AG04449 (cell line): ENCODE measurements around the gene SNAI1.
A peak's percentile ranks its signal among the peaks of the same experiment; 100 is the strongest.
"Not testable (repeated sequence)": the region's sequence is repeated elsewhere in the genome, so short reads cannot be mapped to it uniquely, and the experiment has no call there.

Experiments used
- CTCF ChIA-PET: fragments of 350-600 bp; formaldehyde crosslinking; extraction: SDS; loops from one replicate; lab custom pipeline; 2021; ENCODE audit warnings: antibody characterized with exemption; lab: Yijun Ruan, JAX
- POLR2A ChIA-PET: fragments of 400-600, 350-600 bp; formaldehyde crosslinking; extraction: SDS; loops from one replicate; lab custom pipeline; 2020; ENCODE audit warnings: antibody characterized with exemption, inconsistent platforms; lab: Yijun Ruan, JAX
- DNase-seq: peaks from one replicate; pipeline ENCODE4 v3.0.0-alpha.2; 2010; ENCODE audit warnings: low read depth, low spot score
- H3K4me3 ChIP-seq: 2 replicates; pipeline ENCODE4 v1.5.1; 2011; ENCODE audit warnings: low read depth, mild to moderate bottlenecking, control low read depth, low read length
- TF ChIP-seq, protein P1 (sequence below): IDR thresholded peaks from one replicate; pipeline ENCODE4 v1.5.1; 2011; ENCODE audit warnings: mild to moderate bottlenecking, moderate library complexity, low read length, control low read depth, inconsistent platforms; ENCODE audit not compliant: insufficient read depth; ENCODE audit errors: missing control alignments

SNAI1 gene

GRCh38 chr20:49948178-49948577, 34.6 kb upstream of the SNAI1 start:
- CTCF ChIA-PET, result interaction anchor here (1.4 kb wide), 1 partner anchor 123 kb away, joined by 6 read pairs; no protein-coding TSS in a partner anchor

GRCh38 chr20:49948809-49949507, 33.8 kb upstream of the SNAI1 start:
- DNase-seq, result peak; percentile 79
- H3K4me3 ChIP-seq, result no peak overlapping the region
- ChIA-PET POLR2A (interaction anchor here (1.3 kb wide), 1 partner anchor 12 kb away, joined by 5 read pairs; the partner anchor contains the start of gene RNF114), CTCF (interaction anchor here (1.1 to 1.6 kb wide), 4 partner anchors 17 to 123 kb away, joined by 3 to 6 read pairs (median 4); no protein-coding TSS in a partner anchor)
- TF ChIP-seq, protein P1, sequence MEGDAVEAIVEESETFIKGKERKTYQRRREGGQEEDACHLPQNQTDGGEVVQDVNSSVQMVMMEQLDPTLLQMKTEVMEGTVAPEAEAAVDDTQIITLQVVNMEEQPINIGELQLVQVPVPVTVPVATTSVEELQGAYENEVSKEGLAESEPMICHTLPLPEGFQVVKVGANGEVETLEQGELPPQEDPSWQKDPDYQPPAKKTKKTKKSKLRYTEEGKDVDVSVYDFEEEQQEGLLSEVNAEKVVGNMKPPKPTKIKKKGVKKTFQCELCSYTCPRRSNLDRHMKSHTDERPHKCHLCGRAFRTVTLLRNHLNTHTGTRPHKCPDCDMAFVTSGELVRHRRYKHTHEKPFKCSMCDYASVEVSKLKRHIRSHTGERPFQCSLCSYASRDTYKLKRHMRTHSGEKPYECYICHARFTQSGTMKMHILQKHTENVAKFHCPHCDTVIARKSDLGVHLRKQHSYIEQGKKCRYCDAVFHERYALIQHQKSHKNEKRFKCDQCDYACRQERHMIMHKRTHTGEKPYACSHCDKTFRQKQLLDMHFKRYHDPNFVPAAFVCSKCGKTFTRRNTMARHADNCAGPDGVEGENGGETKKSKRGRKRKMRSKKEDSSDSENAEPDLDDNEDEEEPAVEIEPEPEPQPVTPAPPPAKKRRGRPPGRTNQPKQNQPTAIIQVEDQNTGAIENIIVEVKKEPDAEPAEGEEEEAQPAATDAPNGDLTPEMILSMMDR, result no peak

More at GRCh38 chr20:49948178-49948577, 34.6 kb upstream of the SNAI1 start:
- POLR2A ChIA-PET, result interaction anchor here (1.3 kb wide), 1 partner anchor 12 kb away, joined by 5 read pairs; the partner anchor contains the start of gene RNF114
- no peak overlapping the region for H3K4me3 ChIP-seq
- TF ChIP-seq, protein P1, result no peak
- no peak for DNase-seq

- DNase-seq, result no peak
- H3K4me3 ChIP-seq, result no peak overlapping the region
- TF ChIP-seq, protein P1, result no peak
- CTCF ChIA-PET, result interaction anchor here (1.0 to 6.7 kb wide), 5 partner anchors 13 to 134 kb away, joined by 4 to 44 read pairs (median 7); no protein-coding TSS in a partner anchor
- POLR2A ChIA-PET, result interaction anchor here (1.0 to 1.1 kb wide), 2 partner anchors 23 to 37 kb away, joined by 3 read pairs; no protein-coding TSS in a partner anchor
These were observed 31.6 kb upstream of the SNAI1 start for GRCh38 chr20:49951151-49951550.

- TF ChIP-seq, protein P1, result no peak
- ChIA-PET POLR2A (interaction anchor here (0.5 kb wide), 1 partner anchor 285 kb away, joined by 3 read pairs; no protein-coding TSS in a partner anchor), CTCF (interaction anchor here (0.7 to 6.7 kb wide), 2 partner anchors 24 to 116 kb away, joined by 3 to 44 read pairs; no protein-coding TSS in a partner anchor)
- no peak overlapping the region for H3K4me3 ChIP-seq
- no peak for DNase-seq
These were observed 27.6 kb upstream of the SNAI1 start for GRCh38 chr20:49955167-49955566.

- DNase-seq, H3K4me3 ChIP-seq, POLR2A ChIA-PET: not testable (repeated sequence)
- CTCF ChIA-PET, result interaction anchor here (1.1 to 6.7 kb wide), 3 partner anchors 23 to 129 kb away, joined by 3 to 44 read pairs (median 13); no protein-coding TSS in a partner anchor
These were observed 26.9 kb upstream of the SNAI1 start for GRCh38 chr20:49955830-49956396.

- no peak overlapping the region for H3K4me3 ChIP-seq
- POLR2A ChIA-PET, result no interaction called here
- no peak for DNase-seq
- TF ChIP-seq, protein P1, result no peak
- CTCF ChIA-PET, result interaction anchor here (1.1 to 6.7 kb wide), 3 partner anchors 23 to 128 kb away, joined by 3 to 44 read pairs (median 13); no protein-coding TSS in a partner anchor
These were observed 26.1 kb upstream of the SNAI1 start for GRCh38 chr20:49956689-49957088.

DNA sequence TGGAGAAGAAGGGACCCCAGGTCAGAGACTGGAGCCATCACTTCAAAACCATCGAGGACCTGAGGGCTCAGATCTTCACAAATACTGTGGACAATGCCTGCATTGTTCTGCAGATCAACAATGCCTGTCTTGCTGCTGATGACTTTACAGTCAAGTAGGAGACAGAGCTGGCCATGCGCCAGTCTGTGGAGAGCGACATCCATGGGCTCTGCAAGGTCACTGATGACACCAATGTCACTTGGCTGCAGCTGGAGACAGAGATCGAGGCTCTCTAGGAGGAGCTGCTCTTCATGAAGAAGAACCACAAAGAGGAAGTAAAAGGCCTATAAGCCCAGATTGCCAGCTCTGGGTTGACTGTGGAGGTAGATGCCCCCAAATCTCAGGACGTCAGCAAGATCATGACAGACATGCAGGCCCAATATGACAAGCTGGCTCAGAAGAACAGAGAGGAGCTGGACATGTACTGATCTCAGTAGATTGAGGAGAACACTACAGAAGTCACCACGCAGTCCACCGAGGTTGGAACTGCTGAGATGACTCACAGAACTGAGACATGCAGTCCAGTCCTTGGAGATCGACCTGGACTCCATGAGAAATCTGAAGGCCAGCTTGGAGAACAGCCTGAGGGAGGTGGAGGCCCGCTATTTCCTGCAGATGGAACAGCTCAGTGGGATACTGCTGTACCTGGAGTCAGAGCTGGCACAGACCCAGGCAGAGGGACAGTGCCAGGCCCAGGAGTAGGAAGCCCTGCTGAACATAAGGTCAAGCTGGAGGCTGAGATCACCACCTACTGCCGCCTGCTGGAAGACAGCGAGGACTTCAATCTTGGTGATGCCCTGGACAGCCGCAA, 25.5 kb upstream of the SNAI1 start:
- POLR2A ChIA-PET, H3K4me3 ChIP-seq, DNase-seq: not testable (repeated sequence)
- CTCF ChIA-PET, result interaction anchor here (1.2 to 2.4 kb wide), 2 partner anchors 22 to 114 kb away, joined by 3 to 13 read pairs; no protein-coding TSS in a partner anchor
